D721Med (cell line): ENCODE results near the gene EPB41L2.

Experiments used
- DNase-seq: peaks from one replicate; pipeline ENCODE4 v3.0.0; 2011; ENCODE audit warnings: low spot score; ENCODE audit not compliant: insufficient read length
- FAIRE-seq: peaks from 2 replicates; lab custom pipeline; 2011; peaks lifted over from hg19 to GRCh38; lab: Jason Lieb, UNC
- CTCF ChIP-seq: IDR thresholded peaks from 2 replicates; pipeline ENCODE4 v1.5.1; 2012; ENCODE audit warnings: mild to moderate bottlenecking, control low read depth; ENCODE audit not compliant: insufficient read depth; ENCODE audit errors: missing control alignments

Gene EPB41L2

GRCh38 chr6:131054392-131055250, 8.4 kb downstream of the EPB41L2 start:
- no peak for TF ChIP-seq CTCF
- FAIRE-seq (no peak), DNase-seq (no peak)

GRCh38 chr6:131053546-131054240, 9.4 kb downstream of the EPB41L2 start:
- DNase-seq (no peak), FAIRE-seq (no peak)
- no peak for TF ChIP-seq CTCF

GRCh38 chr6:131052181-131052580, 10.9 kb downstream of the EPB41L2 start:
- TF ChIP-seq CTCF = no peak
- FAIRE-seq (no peak), DNase-seq (no peak)

- DNase-seq (no peak), FAIRE-seq (no peak)
- TF ChIP-seq CTCF = no peak
Observed at GRCh38 chr6:131051341-131051740, 11.7 kb downstream of the EPB41L2 start.

- no peak for FAIRE-seq
- DNase-seq = no peak
- TF ChIP-seq CTCF = no peak
Observed at GRCh38 chr6:131049608-131050007, 13.4 kb downstream of the EPB41L2 start.

GRCh38 chr6:131048933-131049515, 14.0 kb downstream of the EPB41L2 start:
- TF ChIP-seq CTCF = no peak
- FAIRE-seq (no peak), DNase-seq (no peak)
